DOHH2 (cell line): Measurements from ENCODE around the gene CCNI.
"Not testable (repeated sequence)": the region's sequence is repeated elsewhere in the genome, so short reads cannot be mapped to it uniquely, and the experiment has no call there.

Experiments used
- EZH2phosphoT487 ChIP-seq: fragments of 200-600 bp; sonication (generic); IDR thresholded peaks from 2 replicates; pipeline ENCODE4 v1.6.1; 2017; ENCODE audit warnings: borderline replicate concordance, mild to moderate bottlenecking, antibody characterized with exemption, low read length, moderate library complexity, mixed read lengths
- TF ChIP-seq, protein P1 (sequence below): fragments of 200-600 bp; sonication (generic); IDR thresholded peaks from one replicate; pipeline ENCODE4 v1.5.1; 2014; ENCODE audit warnings: antibody characterized with exemption, mild to moderate bottlenecking, low read depth, low read length; ENCODE audit not compliant: poor library complexity, severe bottlenecking

DNA sequence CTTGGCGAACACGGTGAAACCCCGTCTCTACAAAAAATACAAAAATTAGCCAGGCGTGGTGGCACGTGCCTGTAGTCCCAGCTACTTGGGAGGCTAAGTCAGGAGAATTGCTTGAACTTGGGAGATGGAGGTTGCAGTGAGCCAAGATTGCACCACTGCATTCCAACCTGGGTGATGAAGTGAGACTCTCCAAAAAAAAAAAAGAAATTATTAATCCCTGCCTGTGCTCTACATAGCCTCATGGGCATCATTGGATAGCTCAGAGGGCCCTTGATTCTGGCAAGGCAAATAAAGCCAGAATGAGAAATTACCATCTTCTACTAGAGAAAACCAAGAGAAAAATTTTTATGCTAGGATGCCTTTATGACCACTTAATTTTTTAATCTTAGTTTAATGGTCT, 38.6 kb downstream of the CCNI start:
- TF ChIP-seq, protein P1, sequence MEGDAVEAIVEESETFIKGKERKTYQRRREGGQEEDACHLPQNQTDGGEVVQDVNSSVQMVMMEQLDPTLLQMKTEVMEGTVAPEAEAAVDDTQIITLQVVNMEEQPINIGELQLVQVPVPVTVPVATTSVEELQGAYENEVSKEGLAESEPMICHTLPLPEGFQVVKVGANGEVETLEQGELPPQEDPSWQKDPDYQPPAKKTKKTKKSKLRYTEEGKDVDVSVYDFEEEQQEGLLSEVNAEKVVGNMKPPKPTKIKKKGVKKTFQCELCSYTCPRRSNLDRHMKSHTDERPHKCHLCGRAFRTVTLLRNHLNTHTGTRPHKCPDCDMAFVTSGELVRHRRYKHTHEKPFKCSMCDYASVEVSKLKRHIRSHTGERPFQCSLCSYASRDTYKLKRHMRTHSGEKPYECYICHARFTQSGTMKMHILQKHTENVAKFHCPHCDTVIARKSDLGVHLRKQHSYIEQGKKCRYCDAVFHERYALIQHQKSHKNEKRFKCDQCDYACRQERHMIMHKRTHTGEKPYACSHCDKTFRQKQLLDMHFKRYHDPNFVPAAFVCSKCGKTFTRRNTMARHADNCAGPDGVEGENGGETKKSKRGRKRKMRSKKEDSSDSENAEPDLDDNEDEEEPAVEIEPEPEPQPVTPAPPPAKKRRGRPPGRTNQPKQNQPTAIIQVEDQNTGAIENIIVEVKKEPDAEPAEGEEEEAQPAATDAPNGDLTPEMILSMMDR: not testable (repeated sequence)
- not testable (repeated sequence) for TF ChIP-seq EZH2phosphoT487
